Uterus (tissue), 4 donors: ENCODE data around the gene MEST. TPM values are rescaled to one million over a fixed set of nuclear protein-coding genes. Genes with fewer than 3 reads are reported as not detected.

Source experiments
- DNase-seq, 2 donors: peaks; one replicate each; pipeline ENCODE4 v3.0.0-alpha.2; 2019 to 2020
- H3K27ac ChIP-seq, 2 donors: fragments of 200-600 bp; sonication (generic); 1 replicate in 1 of 2; 2 replicates in 1 of 2; pipeline ENCODE4 v1.5.1; 2016 to 2018
- H3K27me3 ChIP-seq, 2 donors: fragments of 200-600 bp; sonication (generic); one replicate each; pipeline ENCODE4 v1.5.1; 2018 to 2019; ENCODE audit warnings: control low read depth in 1 of 2
- H3K36me3 ChIP-seq, 2 donors: fragments of 200-600 bp; sonication (generic); one replicate each; pipeline ENCODE4 v1.5.1; 2019; ENCODE audit warnings: control low read depth in 1 of 2
- H3K4me1 ChIP-seq, 2 donors: fragments of 200-600 bp; sonication (generic); one replicate each; pipeline ENCODE4 v1.5.1; 2018 to 2019; ENCODE audit warnings: control low read depth in 1 of 2
- H3K4me3 ChIP-seq, 2 donors: fragments of 200-600 bp; sonication (generic); 1 replicate in 1 of 2; 2 replicates in 1 of 2; pipeline ENCODE4 v1.5.1; 2018 to 2019; ENCODE audit warnings: mild to moderate bottlenecking in 1 of 2
- H3K9me3 ChIP-seq, 2 donors: fragments of 200-600 bp; sonication (generic); one replicate each; pipeline ENCODE4 v1.5.1; 2019; ENCODE audit warnings: control low read depth in 1 of 2
- CTCF ChIP-seq, 4 experiments: fragments of 200-600 bp in 2 of 4; fragments of 450-650 bp in 2 of 4; sonication (generic) in 2 of 4; IDR thresholded peaks; one replicate each; pipeline ENCODE4 v1.5.1; 2016 to 2019; ENCODE audit warnings: antibody characterized with exemption in 4 of 4, mild to moderate bottlenecking in 2 of 4, moderate library complexity in 1 of 4
- POLR2A ChIP-seq, 2 donors: fragments of 450-650 bp; IDR thresholded peaks; one replicate each; pipeline ENCODE4 v1.6.1; 2016; ENCODE audit warnings: antibody characterized with exemption in 2 of 2, mild to moderate bottlenecking in 1 of 2, moderate library complexity in 1 of 2
- intact Hi-C: fragments of 100-400 bp; cut with DNase I; formaldehyde crosslinking; loops from one replicate; pipeline ENCODE4 v1.15.1; 2023; ENCODE audit warnings: low total_unique reads
- total RNA-seq, 4 donors: library from RNA; depleted of rRNA in 3 of 4; stranded (reverse); fragments of >200 nt in 3 of 4; gene quantifications; one replicate each; pipeline versions ENCODE4 v1.1.0 to v1.2.4, GENCODE V29; 2014 to 2023
- donor health status: DM: yes; HTN: yes; CAD: no.

Gene MEST
- total RNA-seq, 4 donors from 2014 or later = 7.7 to 462 (median 23.7) TPM

- no peak for DNase-seq
- TF ChIP-seq CTCF (IDR thresholded peaks at IDR 0.05) (no peak), POLR2A (IDR thresholded peaks at IDR 0.05) (no peak)
- Histone ChIP-seq H3K4me1 (no peaks in the 10 kb centered on the region), H3K27me3 (no peaks in the 10 kb centered on the region), H3K4me3 (no peak overlapping the region), H3K27ac (peak overlapping the region in 1 of 2 donors; percentile 27), H3K36me3 (no peaks in the 10 kb centered on the region), H3K9me3 (peaks cover 0 to 8% of the 10 kb centered on the region in 2 donors)
- intact Hi-C loops = no loop called here
These were observed 15.4 kb upstream of the MEST start for GRCh38 chr7:130476297-130477150.

GRCh38 chr7:130478991-130479390 is 12.9 kb upstream of the MEST start:
- Histone ChIP-seq H3K9me3 (peaks cover 0 to 8% of the 10 kb centered on the region in 2 donors), H3K4me3 (no peak overlapping the region), H3K27ac (no peak overlapping the region), H3K27me3 (no peaks in the 10 kb centered on the region), H3K36me3 (no peaks in the 10 kb centered on the region), H3K4me1 (no peaks in the 10 kb centered on the region)
- DNase-seq = no peak
- TF ChIP-seq POLR2A (IDR thresholded peaks at IDR 0.05) = no peak
- TF ChIP-seq CTCF (IDR thresholded peaks at IDR 0.05) = no peak
- intact Hi-C loops = no loop called here

GRCh38 chr7:130479716-130480400 is 12.0 kb upstream of the MEST start:
- H3K27me3 ChIP-seq = no peaks in the 10 kb centered on the region
- H3K9me3 ChIP-seq = peaks cover 0 to 8% of the 10 kb centered on the region in 2 donors
- TF ChIP-seq CTCF (IDR thresholded peaks at IDR 0.05) (no peak), POLR2A (IDR thresholded peaks at IDR 0.05) (no peak)
- intact Hi-C loops = loop anchor here (10.0 kb wide), 1 partner anchor 205 kb away; no protein-coding TSS in a partner anchor
- no peak for DNase-seq
- no peak overlapping the region for H3K27ac ChIP-seq
- no peaks in the 10 kb centered on the region for H3K4me1 ChIP-seq
- no peaks in the 10 kb centered on the region for H3K36me3 ChIP-seq
- no peak overlapping the region for H3K4me3 ChIP-seq

GRCh38 chr7:130481898-130482297 is 10.0 kb upstream of the MEST start:
- Histone ChIP-seq H3K27ac (peak overlapping the region in 1 of 2 donors; percentile 47), H3K9me3 (peaks cover 0 to 8% of the 10 kb centered on the region in 2 donors), H3K27me3 (no peaks in the 10 kb centered on the region), H3K4me1 (no peaks in the 10 kb centered on the region), H3K36me3 (no peaks in the 10 kb centered on the region), H3K4me3 (no peak overlapping the region)
- intact Hi-C loops = loop anchor here (10.0 kb wide), 1 partner anchor 207 kb away; no protein-coding TSS in a partner anchor
- TF ChIP-seq POLR2A (IDR thresholded peaks at IDR 0.05) (no peak), CTCF (IDR thresholded peaks at IDR 0.05) (no peak)
- no peak for DNase-seq

- no peaks in the 10 kb centered on the region for H3K36me3 ChIP-seq
- TF ChIP-seq CTCF (IDR thresholded peaks at IDR 0.05) (no peak), POLR2A (IDR thresholded peaks at IDR 0.05) (no peak)
These were observed 8.9 kb upstream of the MEST start for GRCh38 chr7:130483031-130483430.

More at GRCh38 chr7:130483031-130483430, 8.9 kb upstream of the MEST start:
- DNase-seq = no peak
- Histone ChIP-seq H3K27me3 (no peaks in the 10 kb centered on the region), H3K4me1 (no peaks in the 10 kb centered on the region), H3K4me3 (no peak overlapping the region), H3K9me3 (peaks cover 0 to 5% of the 10 kb centered on the region in 2 donors), H3K27ac (no peak overlapping the region)
- intact Hi-C loops = loop anchor here (10.0 kb wide), 1 partner anchor 208 kb away; no protein-coding TSS in a partner anchor
